ENCODE results near the gene LHCGR.
A peak's percentile ranks its signal among the peaks of the same experiment; 100 is the strongest.

The LHCGR gene

DNA sequence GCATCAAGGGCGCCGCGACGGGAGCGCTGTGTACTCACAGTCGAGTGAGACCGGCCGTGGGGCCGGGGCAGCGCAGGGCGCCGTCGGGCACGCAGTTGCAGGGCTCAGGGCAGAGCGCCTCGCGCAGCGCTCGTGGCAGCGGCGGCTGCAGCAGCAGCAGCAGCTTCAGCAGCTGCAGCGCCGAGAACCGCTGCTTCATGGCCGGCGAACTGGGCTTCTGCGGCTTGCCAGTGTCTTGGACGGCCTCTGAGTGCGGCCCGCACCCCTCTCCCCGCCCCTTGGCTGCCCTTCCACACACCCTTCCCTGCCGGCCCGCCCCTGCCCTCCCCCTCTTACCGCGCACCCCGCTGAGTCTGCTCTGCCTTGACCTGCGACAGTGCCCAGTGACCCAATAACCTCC lies at the start of gene LHCGR:
Gene LHCGR, minus strand, starts transcription at position 252 of the 400 bp plus-strand sequence. Its CDS starts 53 bp downstream, at position 199.
- peak; percentile 66 for DNase-seq

DNA sequence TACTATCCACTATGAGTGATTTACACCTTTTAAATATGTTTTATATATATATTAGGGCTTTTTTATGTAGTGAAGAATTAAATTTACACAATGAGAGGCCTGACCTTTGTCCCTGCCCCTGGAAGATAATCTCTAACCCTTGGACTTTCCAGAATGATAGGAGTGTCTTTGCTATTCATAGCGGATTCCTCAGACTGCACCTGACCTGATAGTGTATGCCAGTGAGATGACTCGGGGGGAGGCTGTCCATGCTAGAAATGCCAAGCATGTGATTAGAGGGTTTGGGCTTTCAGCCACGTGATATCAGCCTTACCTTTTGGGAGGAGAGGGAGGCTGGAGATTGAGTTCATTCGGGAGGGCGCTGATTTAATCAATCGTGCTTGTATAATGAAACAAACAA lies 44.1 kb upstream of the LHCGR start:
- no peak for DNase-seq

GRCh38 chr2:48795065-48795464 lies 39.5 kb upstream of the LHCGR start:
- no peak for DNase-seq

- no peak for DNase-seq
Measured at GRCh38 chr2:48793671-48794070, 38.1 kb upstream of the LHCGR start.

DNA sequence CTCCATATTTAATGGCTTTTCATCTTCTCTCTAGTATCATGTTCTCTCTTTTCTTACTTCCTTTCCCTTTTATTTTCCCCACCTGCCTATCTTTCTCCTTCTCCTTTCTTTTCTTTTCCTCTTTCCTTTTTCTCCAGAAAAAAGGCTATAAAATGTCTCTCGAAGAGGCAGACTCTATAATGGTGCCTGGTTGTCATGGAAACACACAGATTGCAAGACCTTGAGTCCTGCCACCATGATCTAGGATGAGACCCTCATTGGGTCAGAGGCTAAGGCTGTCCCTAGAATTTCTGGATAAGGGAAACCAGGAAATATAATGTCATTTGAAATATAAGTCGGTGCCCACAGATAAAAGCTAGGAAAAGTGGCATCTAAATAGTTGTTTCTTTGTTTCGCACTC lies 36.5 kb upstream of the LHCGR start:
- DNase-seq = no peak

GRCh38 chr2:48790407-48791170 lies 35.1 kb upstream of the LHCGR start:
- no peak for DNase-seq

DNA sequence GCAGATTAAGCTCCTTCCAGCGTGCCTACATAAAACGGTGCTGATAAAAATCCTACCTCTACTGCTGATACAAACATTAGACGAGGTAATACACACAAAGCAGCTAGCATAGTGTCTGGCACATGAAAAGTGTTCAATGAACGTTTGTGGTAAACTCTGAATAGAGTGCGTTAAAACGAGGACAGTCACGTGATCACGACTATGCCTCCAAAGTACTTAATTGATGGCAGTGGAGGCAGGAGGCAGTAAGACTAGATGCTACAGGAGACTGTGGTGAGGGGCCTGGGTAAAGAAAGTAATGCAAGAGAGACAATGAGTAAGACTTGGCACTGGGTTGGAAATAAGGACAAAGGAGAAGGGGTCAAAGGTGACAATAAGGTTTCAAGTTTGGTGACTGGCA lies 32.1 kb upstream of the LHCGR start:
- DNase-seq = no peak

DNA sequence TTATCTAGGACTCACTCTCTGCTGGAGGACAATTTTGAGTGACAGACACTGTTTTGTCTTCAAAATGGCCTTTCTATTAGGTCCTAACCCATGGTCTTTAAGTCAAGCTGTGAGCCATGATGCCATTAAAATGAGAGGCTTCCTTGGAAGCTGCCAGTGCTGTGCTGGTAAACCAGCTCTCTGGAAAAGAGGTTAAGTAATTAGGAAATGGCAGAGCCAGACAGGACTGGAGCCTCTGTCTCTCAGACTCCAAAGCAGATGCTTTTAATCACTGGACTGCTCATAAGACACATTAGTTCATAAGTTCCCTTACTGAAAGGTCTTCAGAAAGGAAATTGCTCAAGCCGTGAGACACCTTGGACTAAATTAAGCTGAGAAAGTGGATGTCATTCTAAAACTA lies 25.8 kb upstream of the LHCGR start:
- peak; percentile 82 for DNase-seq

GRCh38 chr2:48779019-48779716 lies 23.6 kb upstream of the LHCGR start:
- DNase-seq = no peak

GRCh38 chr2:48774251-48774650 lies 18.7 kb upstream of the LHCGR start:
- DNase-seq = no peak

GRCh38 chr2:48771241-48772014 lies 15.9 kb upstream of the LHCGR start:
- no peak for DNase-seq

GRCh38 chr2:48770181-48770580 lies 14.7 kb upstream of the LHCGR start:
- DNase-seq = no peak

DNA sequence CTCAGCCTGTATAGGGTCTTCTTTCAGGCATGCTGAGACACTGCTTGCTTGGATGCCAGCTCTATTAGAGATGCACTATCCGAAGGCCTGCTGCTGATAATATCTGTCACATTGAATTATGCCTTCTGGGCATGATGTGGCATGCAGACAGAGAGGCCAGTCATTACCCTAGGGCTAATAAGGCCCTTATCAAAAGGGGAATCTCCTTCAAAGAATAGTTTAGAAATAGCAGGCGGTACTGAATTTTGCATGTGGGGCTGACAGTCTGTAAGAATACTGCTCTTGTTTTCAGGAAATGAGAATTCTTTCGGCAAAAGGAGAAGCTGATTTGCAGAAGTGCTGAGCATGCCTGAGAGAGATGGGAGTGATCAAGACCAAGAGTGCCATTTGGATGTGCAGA lies 13.1 kb upstream of the LHCGR start:
- DNase-seq = peak; percentile 94

DNA sequence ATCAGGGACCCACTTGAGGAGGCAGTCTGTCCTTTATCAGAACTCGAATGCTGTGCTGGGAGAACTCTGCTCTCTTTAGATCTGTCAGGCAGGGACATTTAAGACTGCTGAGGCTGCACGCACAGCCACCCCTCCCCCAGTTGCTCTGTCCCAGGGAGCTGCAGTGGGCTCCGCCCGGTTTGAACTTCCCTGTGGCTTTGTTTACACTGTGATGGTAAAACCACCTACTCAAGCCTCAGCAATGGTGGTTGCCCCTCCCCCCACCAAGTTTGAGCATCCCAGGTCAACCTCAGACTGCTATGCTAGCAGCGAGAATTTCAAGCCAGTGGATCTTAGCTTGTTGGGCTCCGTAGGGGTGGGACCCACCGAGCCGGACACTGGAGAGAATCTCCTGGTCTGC lies 11.8 kb upstream of the LHCGR start:
- no peak for DNase-seq

GRCh38 chr2:48760826-48761225 lies 5.3 kb upstream of the LHCGR start:
- peak; percentile 61 for DNase-seq

GRCh38 chr2:48759682-48760081 lies 4.2 kb upstream of the LHCGR start:
- DNase-seq = no peak

GRCh38 chr2:48756289-48756688 lies 765 bp upstream of the LHCGR start:
- no peak for DNase-seq

GRCh38 chr2:48754874-48755273 lies 650 bp downstream of the LHCGR start:
- no peak for DNase-seq

DNA sequence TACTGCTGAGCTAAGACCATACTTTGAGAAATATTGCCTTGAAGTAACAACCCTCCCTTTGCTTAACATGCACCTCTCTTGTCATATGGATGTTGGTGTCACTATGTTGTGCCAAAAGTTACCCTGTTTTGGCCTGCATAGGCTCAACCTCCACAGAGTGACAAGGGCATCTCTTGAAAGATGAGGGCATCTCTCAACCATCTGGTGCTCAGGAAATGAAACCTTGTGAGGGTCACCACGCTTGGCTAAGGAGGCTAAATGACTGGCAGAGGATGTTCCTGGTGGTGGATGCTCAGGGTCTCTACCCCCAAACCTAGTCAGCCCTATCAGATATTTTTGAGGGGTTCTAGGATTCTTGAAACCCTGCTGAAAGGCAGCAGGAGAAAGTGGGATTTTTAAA lies 2.3 kb downstream of the LHCGR start:
- DNase-seq = no peak

DNA sequence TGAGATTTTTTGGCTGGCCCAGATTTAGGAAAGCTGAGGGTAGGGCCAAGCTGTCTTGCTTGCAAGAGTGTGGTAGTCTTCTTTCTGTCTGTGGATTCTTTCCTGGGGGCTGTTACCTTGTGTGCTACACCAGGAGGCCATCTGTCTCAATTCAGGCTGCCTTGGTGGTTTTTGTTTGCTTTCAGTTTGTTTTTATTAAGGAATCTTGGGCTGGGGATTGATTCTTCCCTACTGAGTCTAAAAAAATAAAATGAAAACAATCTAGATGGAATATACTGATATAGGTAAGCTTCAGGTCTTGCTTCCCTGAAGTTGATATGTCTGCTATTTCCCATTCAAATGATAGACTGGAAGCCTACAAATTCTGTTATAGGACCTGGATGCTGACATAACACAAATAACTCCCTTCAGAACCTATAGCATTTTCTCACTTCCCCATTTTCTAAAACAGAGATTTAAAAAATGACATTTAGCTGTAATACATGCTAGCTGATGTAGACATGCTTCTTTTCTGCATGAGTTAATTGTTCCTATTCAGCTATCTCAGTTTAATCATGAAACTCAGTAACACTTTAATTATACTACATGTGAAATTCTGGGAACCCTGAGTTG lies 5.3 kb downstream of the LHCGR start:
- no peak for DNase-seq

GRCh38 chr2:48749291-48750127 lies 6.0 kb downstream of the LHCGR start:
- DNase-seq = no peak

- DNase-seq = no peak
Measured at GRCh38 chr2:48747319-48747718, 8.2 kb downstream of the LHCGR start.

Measured in eye (tissue), 1 donor.